HUES64 (cell line): ENCODE data around the gene C22orf31.
"Not testable (repeated sequence)": the region's sequence is repeated elsewhere in the genome, so short reads cannot be mapped to it uniquely, and the experiment has no call there.

ENCODE experiments used
- H3K27ac ChIP-seq: 2 replicates; pipeline ENCODE4 v1.7.0; 2013; ENCODE audit warnings: low read depth, low read length, inconsistent platforms
- H3K27me3 ChIP-seq: 2 replicates; pipeline ENCODE4 v1.6.1; 2013; ENCODE audit warnings: mild to moderate bottlenecking, low read length; ENCODE audit not compliant: insufficient read depth
- H3K36me3 ChIP-seq: 2 replicates; pipeline ENCODE4 v1.6.1; 2013; ENCODE audit warnings: mild to moderate bottlenecking, low read length; ENCODE audit not compliant: insufficient read depth
- H3K4me1 ChIP-seq: 2 replicates; pipeline ENCODE4 v1.6.1; 2013; ENCODE audit warnings: mild to moderate bottlenecking, low read length, moderate library complexity; ENCODE audit not compliant: insufficient read depth
- H3K4me3 ChIP-seq: 2 replicates; pipeline ENCODE4 v1.5.1; 2013; ENCODE audit warnings: mild to moderate bottlenecking, low read length, moderate library complexity
- H3K9ac ChIP-seq: 2 replicates; pipeline ENCODE4 v1.6.1; 2013; ENCODE audit warnings: mild to moderate bottlenecking, low read depth, low read length
- H3K9me3 ChIP-seq: 2 replicates; pipeline ENCODE4 v1.6.1; 2013; ENCODE audit warnings: low read depth, low read length; ENCODE audit not compliant: insufficient read depth
- WGBS: fragments of 150-250, 120-280 bp; methylation state at CpG from one replicate; pipeline ENCODE4 v1.1.7; 2013; ENCODE audit warnings: missing lambda C conversion rate; 5-methylcytosine and 5-hydroxymethylcytosine counted together

C22orf31 gene

DNA sequence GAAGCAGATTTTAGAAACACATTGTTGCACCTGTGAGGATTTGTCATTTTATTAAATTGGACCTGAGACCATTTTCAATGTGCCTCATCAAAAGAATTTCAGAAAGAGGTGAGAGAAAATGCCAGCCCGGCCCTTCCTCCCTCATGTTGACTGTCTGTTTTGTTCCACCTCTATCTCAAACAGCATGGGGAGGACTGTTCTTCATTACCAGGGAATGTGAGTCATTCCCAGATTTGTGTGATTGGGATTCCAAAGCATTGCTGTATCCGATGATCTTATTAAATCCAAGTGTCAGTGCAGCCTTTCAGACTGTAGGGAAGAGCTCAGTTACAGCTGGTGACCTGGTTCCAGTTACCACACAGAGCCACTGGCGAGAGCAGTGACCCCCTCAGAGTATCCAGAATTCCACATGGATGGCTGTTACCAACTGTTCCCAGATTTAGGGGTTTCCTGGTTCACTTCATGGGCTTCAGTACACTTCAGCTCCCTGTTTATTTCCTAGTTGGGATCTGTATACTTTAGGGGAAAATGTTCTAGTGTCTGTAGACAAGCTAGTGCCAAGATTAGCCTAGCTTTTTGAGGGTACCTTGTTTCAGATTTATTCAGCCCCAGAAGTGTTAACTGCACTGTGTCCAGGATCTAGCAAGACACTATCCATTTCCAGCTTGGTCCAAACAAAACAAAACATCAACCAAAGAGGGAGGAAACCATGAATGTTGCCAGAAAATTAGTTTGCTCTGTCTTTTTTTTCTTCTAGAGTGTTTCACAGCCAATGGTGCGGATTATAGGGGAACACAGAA is 32.1 kb upstream of the C22orf31 start:
- Histone ChIP-seq H3K9ac (no peak overlapping the region), H3K4me1 (peaks cover 23% of the 10 kb centered on the region), H3K9me3 (no peaks in the 10 kb centered on the region), H3K4me3 (no peak overlapping the region), H3K27me3 (no peaks in the 10 kb centered on the region), H3K27ac (no peak overlapping the region), H3K36me3 (no peaks in the 10 kb centered on the region)
- WGBS = 91% methylated on average over 4 of the region's 4 CpGs

GRCh38 chr22:29093030-29093429 is 31.4 kb upstream of the C22orf31 start:
- Histone ChIP-seq H3K9me3 (no peaks in the 10 kb centered on the region), H3K4me3 (no peak overlapping the region), H3K27ac (no peak overlapping the region), H3K4me1 (peaks cover 17% of the 10 kb centered on the region), H3K9ac (no peak overlapping the region), H3K27me3 (no peaks in the 10 kb centered on the region), H3K36me3 (no peaks in the 10 kb centered on the region)
- 91% methylated on average over 1 of the region's 1 CpG for WGBS

GRCh38 chr22:29092243-29092642 is 30.6 kb upstream of the C22orf31 start:
- Histone ChIP-seq H3K4me3 (no peak overlapping the region), H3K27me3 (no peaks in the 10 kb centered on the region), H3K36me3 (no peaks in the 10 kb centered on the region), H3K27ac (no peak overlapping the region), H3K9ac (no peak overlapping the region), H3K4me1 (peaks cover 12% of the 10 kb centered on the region), H3K9me3 (no peaks in the 10 kb centered on the region)
- whole genome bisulfite sequencing = 92% methylated on average over 3 of the region's 4 CpGs

GRCh38 chr22:29090039-29090438 is 28.4 kb upstream of the C22orf31 start:
- no peak overlapping the region for H3K4me3 ChIP-seq
- no peaks in the 10 kb centered on the region for H3K36me3 ChIP-seq
- H3K9ac ChIP-seq = no peak overlapping the region
- no peaks in the 10 kb centered on the region for H3K4me1 ChIP-seq
- no peaks in the 10 kb centered on the region for H3K27me3 ChIP-seq
- 93% methylated on average over 3 of the region's 3 CpGs for WGBS
- H3K27ac ChIP-seq = no peak overlapping the region
- no peaks in the 10 kb centered on the region for H3K9me3 ChIP-seq

GRCh38 chr22:29089507-29089906 is 27.9 kb upstream of the C22orf31 start:
- H3K9ac ChIP-seq = no peak overlapping the region
- WGBS = 86% methylated on average over 3 of the region's 3 CpGs
- no peaks in the 10 kb centered on the region for H3K36me3 ChIP-seq
- peaks cover 5% of the 10 kb centered on the region; the same call in 1 of the 2 replicates for H3K4me1 ChIP-seq
- no peak overlapping the region for H3K4me3 ChIP-seq
- H3K27ac ChIP-seq = no peak overlapping the region
- no peaks in the 10 kb centered on the region for H3K27me3 ChIP-seq
- no peaks in the 10 kb centered on the region for H3K9me3 ChIP-seq

GRCh38 chr22:29088809-29089208 is 27.2 kb upstream of the C22orf31 start:
- no peaks in the 10 kb centered on the region for H3K9me3 ChIP-seq
- WGBS = 93% methylated on average over 2 of the region's 3 CpGs
- H3K36me3 ChIP-seq = no peaks in the 10 kb centered on the region
- no peaks in the 10 kb centered on the region for H3K27me3 ChIP-seq
- H3K27ac ChIP-seq = no peak overlapping the region
- no peak overlapping the region for H3K9ac ChIP-seq
- H3K4me3 ChIP-seq = no peak overlapping the region
- peaks cover 12% of the 10 kb centered on the region for H3K4me1 ChIP-seq

GRCh38 chr22:29087012-29087411 is 25.4 kb upstream of the C22orf31 start:
- Histone ChIP-seq H3K27me3 (no peaks in the 10 kb centered on the region), H3K27ac (no peak overlapping the region), H3K9me3 (no peaks in the 10 kb centered on the region), H3K36me3 (no peaks in the 10 kb centered on the region), H3K9ac (no peak overlapping the region), H3K4me1 (peaks cover 27% of the 10 kb centered on the region), H3K4me3 (no peak overlapping the region)
- WGBS = 91% methylated on average over 2 of the region's 2 CpGs

- Histone ChIP-seq H3K36me3 (no peaks in the 10 kb centered on the region), H3K27ac (no peak overlapping the region), H3K4me3 (no peak overlapping the region), H3K9me3 (no peaks in the 10 kb centered on the region), H3K9ac (no peak overlapping the region), H3K4me1 (peaks cover 32% of the 10 kb centered on the region), H3K27me3 (no peaks in the 10 kb centered on the region)
- WGBS = 52% methylated on average over 5 of the region's 5 CpGs
These were observed 22.4 kb upstream of the C22orf31 start for GRCh38 chr22:29083933-29084591.

- peak overlapping the region; percentile 41; the same call in 1 of the 2 replicates for H3K27ac ChIP-seq
- H3K36me3 ChIP-seq, H3K9me3 ChIP-seq, H3K27me3 ChIP-seq, H3K9ac ChIP-seq, H3K4me3 ChIP-seq: not testable (repeated sequence)
- 81% methylated on average over 7 of the region's 7 CpGs for whole genome bisulfite sequencing
- peaks cover 32% of the 10 kb centered on the region for H3K4me1 ChIP-seq
These were observed 21.9 kb upstream of the C22orf31 start for GRCh38 chr22:29083576-29083932.

DNA sequence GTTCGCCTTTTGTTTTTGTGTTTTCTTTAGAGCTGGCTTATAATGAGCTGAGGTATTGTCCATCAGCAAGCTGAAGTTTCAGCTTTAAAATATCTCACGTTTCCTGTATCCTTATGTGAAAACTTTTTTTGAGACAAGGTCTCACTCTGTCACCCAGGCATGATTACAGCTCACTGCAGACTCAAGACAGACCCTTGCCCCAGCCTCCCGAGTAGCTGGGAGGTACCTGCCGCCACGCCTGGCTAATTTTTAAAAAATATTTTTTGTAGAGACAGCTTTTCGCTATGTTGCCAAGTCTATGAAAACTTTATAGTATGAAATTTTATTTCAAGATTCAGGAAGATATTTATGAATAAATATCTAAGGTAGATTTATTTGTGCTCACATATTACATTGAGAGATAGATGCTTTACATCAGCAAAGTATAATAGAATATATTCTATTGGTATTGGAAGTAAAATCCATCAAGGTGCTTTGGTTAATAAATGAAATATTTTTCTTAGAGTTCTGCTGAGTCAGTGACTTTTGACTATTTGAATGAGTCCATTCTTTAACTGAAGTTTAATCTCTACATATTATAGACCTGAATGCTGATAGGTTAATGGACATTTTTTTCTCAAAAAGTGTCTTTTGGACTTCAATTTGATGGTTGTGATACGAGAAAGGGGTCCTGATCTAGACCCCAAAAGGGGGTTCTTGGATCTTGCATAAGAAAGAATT is 21.4 kb upstream of the C22orf31 start:
- 87% methylated on average over 7 of the region's 7 CpGs for WGBS
- H3K4me1 ChIP-seq = peaks cover 32% of the 10 kb centered on the region
- H3K9me3 ChIP-seq = no peaks in the 10 kb centered on the region
- H3K27me3 ChIP-seq = no peaks in the 10 kb centered on the region
- no peaks in the 10 kb centered on the region for H3K36me3 ChIP-seq
- peak overlapping the region; percentile 48; the same call in 1 of the 2 replicates for H3K27ac ChIP-seq
- no peak overlapping the region for H3K4me3 ChIP-seq
- no peak overlapping the region for H3K9ac ChIP-seq

DNA sequence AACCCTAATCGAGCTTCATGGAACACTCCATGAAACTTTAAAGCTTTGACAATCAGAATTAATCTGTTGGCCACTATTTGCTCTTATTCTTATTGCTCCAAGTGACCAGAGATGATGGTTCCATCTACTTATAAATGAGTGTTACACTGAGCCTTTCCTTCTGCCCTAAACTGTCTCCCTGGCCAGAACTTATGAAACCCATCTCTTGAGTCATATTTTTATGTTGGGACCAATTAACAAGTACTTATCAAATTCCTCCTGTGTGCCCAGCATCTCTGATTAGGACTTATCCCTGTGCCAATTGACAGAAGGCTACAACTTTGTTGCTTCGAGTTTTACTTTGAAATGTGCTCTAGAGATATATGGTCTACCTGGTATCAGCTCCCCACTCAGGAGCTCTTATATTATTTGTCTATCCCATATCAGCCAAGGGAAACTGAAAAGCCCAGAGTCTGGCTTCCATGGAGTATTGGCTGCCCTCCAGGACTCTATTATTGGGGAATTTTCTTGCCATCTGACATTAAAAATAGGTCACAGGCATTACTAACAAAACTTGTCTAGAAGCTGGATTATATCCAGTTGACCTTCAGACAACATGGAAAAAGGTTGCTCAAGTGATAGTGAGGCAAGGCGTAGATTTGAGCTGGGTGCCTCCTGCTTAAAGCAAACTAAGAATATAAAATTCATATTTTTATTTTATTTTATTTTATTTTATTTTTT is 20.0 kb upstream of the C22orf31 start:
- H3K4me1 ChIP-seq = peaks cover 32% of the 10 kb centered on the region
- H3K4me3 ChIP-seq = no peak overlapping the region
- no peaks in the 10 kb centered on the region for H3K36me3 ChIP-seq
- no peaks in the 10 kb centered on the region for H3K9me3 ChIP-seq
- 96% methylated on average over 3 of the region's 3 CpGs for WGBS
- H3K9ac ChIP-seq = no peak overlapping the region
- no peak overlapping the region for H3K27ac ChIP-seq
- H3K27me3 ChIP-seq = no peaks in the 10 kb centered on the region
